Measurements from ENCODE around the gene SHISA4. TPM values are rescaled to one million over a fixed set of nuclear protein-coding genes. Genes with fewer than 3 reads are reported as not detected.

Gene SHISA4
- total RNA-seq, 1 donor from 2014 or later = 123 TPM

DNA sequence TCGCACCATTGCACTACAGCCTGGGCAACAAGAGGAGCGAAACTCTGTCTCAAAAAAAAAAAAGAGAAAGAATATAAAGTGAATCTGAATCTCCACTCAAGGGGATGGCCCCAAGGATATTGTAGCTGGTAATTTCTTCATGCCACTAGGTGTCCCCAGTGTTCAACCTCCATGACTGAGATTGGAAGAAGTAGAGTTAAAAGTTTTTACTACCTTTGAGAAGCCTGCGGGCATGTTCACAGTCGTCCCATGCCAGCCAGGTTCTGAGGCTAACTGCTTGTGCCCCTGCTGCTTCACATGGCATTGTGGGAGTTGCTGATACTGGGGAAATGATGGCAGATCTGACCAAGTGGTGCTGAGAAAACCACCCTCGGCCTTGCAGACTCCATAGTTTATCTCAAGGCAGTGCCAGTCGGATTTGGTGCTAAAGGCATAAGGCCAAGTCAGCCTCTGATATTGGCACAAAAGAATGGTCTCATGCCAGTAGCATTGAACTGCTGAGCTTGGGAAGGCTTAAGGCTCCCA, 10.8 kb upstream of the SHISA4 start:
- DNase-seq (ENCODE audit: low spot score) = no peak
- intact Hi-C loops (cut with DNase I) = loop anchor here (1.0 kb wide), 1 partner anchor 95 kb away; no protein-coding TSS in a partner anchor

- intact Hi-C loops (cut with DNase I) = no loop called here
- no peak for DNase-seq (ENCODE audit: low spot score)
These were observed 7.6 kb upstream of the SHISA4 start for GRCh38 chr1:201880928-201881571.

DNA sequence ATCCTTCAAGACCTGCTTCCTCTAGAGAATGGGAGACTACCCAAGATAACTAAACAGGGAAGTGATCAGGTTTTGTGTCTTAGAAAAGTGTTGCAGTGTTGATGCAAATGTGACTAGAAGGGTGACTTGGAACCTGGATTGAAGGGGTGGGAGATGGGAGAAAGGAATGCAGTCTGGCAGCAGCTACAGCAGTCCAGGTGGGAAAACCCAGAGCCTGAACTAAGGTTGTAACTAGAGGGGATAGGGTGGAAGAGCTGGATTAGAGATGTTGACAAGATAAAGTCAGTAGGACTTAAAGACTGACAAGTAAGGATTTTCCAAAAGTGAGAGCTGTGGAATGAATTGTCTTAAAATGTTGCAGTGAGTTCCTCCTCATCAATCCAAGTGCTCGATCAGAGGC, 7.1 kb upstream of the SHISA4 start:
- intact Hi-C loops (cut with DNase I) = no loop called here
- DNase-seq (ENCODE audit: low spot score) = no peak

DNA sequence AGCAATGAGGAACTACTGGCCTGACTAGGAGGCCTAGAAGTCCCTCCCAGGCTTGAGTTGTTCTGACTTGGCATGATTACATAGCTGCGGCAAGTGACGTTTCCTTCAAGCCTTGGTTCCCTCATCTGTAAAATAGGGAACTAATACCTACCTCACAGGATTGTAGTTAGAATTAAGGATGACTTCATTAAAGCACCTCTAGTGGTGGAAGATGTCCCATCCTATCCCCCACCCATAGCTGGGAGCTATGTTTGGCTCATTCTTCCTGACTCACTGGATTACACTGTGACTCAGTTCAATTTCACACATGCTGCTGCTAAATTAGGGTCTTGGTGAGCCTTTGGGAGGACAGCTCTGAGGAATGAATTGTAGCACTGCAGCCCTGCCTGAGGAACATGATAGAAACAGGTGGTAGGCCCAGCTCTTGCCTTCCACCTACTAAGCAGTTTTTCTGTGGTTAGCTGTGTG, 6.0 kb upstream of the SHISA4 start:
- no peak for DNase-seq (ENCODE audit: low spot score)
- intact Hi-C loops (cut with DNase I) = no loop called here

- intact Hi-C loops (cut with DNase I) = no loop called here
- no peak for DNase-seq (ENCODE audit: low spot score)
These were observed 5.4 kb upstream of the SHISA4 start for GRCh38 chr1:201883266-201883665.

GRCh38 chr1:201883786-201884185, 4.9 kb upstream of the SHISA4 start:
- DNase-seq (ENCODE audit: low spot score) = no peak
- intact Hi-C loops (cut with DNase I) = no loop called here

DNA sequence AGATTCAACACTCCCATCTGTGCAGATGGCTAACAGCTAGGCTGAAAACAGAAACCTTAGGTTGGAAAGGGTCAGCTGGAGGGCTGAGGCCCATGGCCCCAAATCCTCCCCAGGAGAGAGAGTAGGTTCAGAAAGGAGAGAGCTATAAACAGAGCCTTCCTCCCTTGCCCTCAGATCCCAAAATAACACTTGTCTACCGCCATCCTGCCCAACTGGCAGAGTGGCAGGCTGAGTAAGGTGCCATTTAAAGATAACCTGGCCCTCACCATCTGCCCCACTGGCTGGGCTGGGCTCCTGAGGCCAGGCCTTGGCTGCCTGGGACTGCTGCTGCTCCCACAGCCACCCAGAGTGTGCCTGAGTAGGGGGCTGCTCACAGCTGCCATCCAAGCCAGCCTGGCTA, 4.3 kb upstream of the SHISA4 start:
- intact Hi-C loops (cut with DNase I) = no loop called here
- no peak for DNase-seq (ENCODE audit: low spot score)

- intact Hi-C loops (cut with DNase I) = loop anchor here (5.0 kb wide), 1 partner anchor 222 kb away; no protein-coding TSS in a partner anchor
- no peak for DNase-seq (ENCODE audit: low spot score)
These were observed 3.1 kb upstream of the SHISA4 start for GRCh38 chr1:201885531-201886075.

DNA sequence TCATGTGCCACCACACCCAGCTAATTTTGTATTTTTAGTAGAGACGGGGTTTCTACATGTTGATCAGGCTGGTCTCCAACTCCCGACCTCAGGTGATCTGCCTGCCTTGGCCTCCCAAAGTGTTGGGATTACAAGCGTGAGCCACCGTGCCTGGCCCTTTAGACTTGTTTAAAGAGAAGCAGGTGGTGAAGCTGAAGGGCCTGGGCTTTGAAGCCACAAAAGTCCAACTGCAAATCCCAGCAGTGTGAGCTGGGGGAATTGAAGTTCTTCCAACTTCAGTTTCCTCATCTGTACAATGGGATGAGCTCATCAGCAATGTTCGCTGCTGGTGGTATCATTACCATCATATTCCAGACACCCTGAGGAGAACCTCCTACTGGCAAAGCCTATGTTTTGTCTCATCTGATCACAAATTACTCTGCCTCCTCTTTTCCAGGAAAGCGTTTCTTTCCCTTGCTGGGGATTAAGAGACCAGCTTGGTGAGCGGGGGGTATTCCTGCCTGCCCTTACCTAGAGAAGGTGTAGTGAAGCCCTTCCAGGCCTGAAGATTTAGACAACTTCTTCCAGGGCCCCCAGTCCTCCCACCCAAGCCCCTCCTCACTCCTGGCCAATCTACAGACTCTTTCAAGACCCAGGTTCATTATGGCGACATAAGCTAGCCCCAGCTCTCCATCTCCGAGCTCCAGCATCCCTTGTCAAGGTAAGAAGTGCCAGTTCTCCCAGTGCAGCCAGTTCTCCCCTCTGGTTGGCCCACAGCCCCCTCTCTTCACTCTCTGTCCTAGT, 2.4 kb upstream of the SHISA4 start:
- intact Hi-C loops (cut with DNase I) = loop anchor here (5.0 kb wide), 1 partner anchor 221 kb away; no protein-coding TSS in a partner anchor

GRCh38 chr1:201887116-201887866, 1.4 kb upstream of the SHISA4 start:
- intact Hi-C loops (cut with DNase I) = loop anchor here (5.0 kb wide), 1 partner anchor 220 kb away; no protein-coding TSS in a partner anchor
- no peak for DNase-seq (ENCODE audit: low spot score)

More for the DNA sequence above, 2.4 kb upstream of the SHISA4 start:
- DNase-seq (ENCODE audit: low spot score) = no peak

GRCh38 chr1:201889090-201889968, 631 bp downstream of the SHISA4 start:
- intact Hi-C loops (cut with DNase I) = loop anchor here (5.0 kb wide), 1 partner anchor 218 kb away; no protein-coding TSS in a partner anchor
- no peak for DNase-seq (ENCODE audit: low spot score)

DNA sequence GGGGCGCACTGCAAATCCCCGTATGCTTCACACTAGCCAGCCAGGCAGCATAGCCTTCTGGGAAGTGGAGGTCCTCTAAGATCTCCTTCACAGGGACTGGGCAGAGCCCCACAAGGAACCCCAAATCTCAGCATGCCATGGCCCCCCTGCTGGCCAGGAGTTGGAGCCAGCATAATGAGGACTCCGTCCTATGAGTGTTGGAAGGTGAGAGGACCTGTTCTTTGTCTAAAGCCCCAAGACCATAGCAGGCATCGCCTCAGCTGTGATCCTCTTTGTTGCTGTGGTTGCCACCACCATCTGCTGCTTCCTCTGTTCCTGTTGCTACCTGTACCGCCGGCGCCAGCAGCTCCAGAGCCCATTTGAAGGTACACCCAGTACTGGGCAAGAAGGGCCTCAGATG, 1.5 kb downstream of the SHISA4 start:
- DNase-seq (ENCODE audit: low spot score) = peak; percentile 63
- intact Hi-C loops (cut with DNase I) = loop anchor here (10.0 kb wide), 2 partner anchors 65 to 245 kb away; partner anchors contain the start of gene IPO9

GRCh38 chr1:201890806-201891450, 2.2 kb downstream of the SHISA4 start:
- DNase-seq (ENCODE audit: low spot score) = no peak
- intact Hi-C loops (cut with DNase I) = loop anchor here (10.0 kb wide), 2 partner anchors 66 to 244 kb away; partner anchors contain the start of gene IPO9

DNA sequence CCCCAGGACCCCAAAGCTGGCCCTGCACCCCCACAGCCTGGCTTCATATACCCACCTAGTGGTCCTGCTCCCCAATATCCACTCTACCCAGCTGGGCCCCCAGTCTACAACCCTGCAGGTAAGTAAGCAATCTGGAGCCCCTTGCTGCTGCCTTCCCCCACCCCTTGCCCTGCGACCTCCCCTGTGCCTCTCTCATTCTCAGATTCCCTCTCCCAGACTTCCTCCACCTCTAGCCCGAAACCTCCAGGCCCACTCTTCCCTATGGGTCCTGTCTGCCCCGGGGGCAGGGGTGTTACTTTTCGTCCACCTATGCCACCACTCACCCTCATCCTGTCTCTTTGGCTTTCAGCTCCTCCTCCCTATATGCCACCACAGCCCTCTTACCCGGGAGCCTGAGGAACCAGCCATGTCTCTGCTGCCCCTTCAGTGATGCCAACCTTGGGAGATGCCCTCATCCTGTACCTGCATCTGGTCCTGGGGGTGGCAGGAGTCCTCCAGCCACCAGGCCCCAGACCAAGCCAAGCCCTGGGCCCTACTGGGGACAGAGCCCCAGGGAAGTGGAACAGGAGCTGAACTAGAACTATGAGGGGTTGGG, 2.9 kb downstream of the SHISA4 start:
- intact Hi-C loops (cut with DNase I) = loop anchor here (10.0 kb wide), 2 partner anchors 67 to 243 kb away; partner anchors contain the start of gene IPO9
- DNase-seq (ENCODE audit: low spot score) = no peak

DNA sequence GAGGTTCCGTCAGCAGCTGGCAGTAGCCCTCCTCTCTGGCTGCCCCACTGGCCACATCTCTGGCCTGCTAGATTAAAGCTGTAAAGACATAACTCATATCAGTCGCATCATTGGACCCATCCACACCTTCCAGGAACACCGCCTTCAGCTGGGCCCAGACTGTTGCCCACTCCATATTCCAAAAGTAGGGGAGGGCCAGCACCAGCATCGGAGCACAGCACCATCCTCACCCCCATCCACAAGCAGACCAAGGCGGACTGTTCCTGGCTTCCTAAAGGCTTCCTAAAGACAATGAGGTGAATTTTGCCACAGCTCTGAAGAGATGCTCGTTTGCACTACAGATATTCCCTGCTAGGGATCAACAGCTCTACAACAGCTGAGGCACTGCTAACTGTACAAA, 3.5 kb downstream of the SHISA4 start:
- DNase-seq (ENCODE audit: low spot score) = no peak
- intact Hi-C loops (cut with DNase I) = loop anchor here (10.0 kb wide), 2 partner anchors 67 to 243 kb away; partner anchors contain the start of gene IPO9

DNA sequence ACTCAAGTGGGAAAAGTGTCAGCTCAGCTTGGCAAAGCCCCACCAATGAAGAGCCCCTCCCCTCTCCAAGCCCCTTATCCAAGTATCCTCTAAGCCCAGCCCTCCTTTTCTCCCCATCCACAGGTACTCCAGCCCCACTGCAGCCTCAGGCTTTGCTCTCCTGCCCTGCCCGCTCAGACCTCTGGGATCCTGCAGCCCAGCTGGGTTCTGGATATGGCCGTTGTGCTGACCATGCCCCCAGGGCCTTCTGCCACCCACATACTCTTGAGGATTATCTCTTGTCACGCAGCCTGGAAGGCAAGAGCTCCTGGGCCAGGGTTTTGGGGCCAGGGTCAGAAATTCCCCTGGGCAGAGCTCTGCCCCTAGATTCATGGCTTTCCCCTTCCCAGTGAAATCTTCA, 4.7 kb downstream of the SHISA4 start:
- no peak for DNase-seq (ENCODE audit: low spot score)
- intact Hi-C loops (cut with DNase I) = loop anchor here (10.0 kb wide), 2 partner anchors 69 to 241 kb away; partner anchors contain the start of gene IPO9
